Testis (tissue), 2 donors: ENCODE results near the gene ZSCAN5B.

Source experiments
- POLR2A ChIP-seq: fragments of 450-650 bp; IDR thresholded peaks from one replicate; pipeline ENCODE4 v1.6.1; 2017; ENCODE audit warnings: antibody characterized with exemption, mild to moderate bottlenecking, moderate library complexity
- TF ChIP-seq, protein P1 (sequence below), 3 experiments: fragments of 450-650 bp in 2 of 3; fragments of 200-600 bp in 1 of 3; sonication (generic) in 1 of 3; IDR thresholded peaks; one replicate each; pipeline ENCODE4 v1.5.1; 2016 to 2019; ENCODE audit warnings: antibody characterized with exemption in 3 of 3, mild to moderate bottlenecking in 2 of 3, moderate library complexity in 1 of 3

- TF ChIP-seq, protein P1, sequence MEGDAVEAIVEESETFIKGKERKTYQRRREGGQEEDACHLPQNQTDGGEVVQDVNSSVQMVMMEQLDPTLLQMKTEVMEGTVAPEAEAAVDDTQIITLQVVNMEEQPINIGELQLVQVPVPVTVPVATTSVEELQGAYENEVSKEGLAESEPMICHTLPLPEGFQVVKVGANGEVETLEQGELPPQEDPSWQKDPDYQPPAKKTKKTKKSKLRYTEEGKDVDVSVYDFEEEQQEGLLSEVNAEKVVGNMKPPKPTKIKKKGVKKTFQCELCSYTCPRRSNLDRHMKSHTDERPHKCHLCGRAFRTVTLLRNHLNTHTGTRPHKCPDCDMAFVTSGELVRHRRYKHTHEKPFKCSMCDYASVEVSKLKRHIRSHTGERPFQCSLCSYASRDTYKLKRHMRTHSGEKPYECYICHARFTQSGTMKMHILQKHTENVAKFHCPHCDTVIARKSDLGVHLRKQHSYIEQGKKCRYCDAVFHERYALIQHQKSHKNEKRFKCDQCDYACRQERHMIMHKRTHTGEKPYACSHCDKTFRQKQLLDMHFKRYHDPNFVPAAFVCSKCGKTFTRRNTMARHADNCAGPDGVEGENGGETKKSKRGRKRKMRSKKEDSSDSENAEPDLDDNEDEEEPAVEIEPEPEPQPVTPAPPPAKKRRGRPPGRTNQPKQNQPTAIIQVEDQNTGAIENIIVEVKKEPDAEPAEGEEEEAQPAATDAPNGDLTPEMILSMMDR (IDR thresholded peaks at IDR 0.05), result no peak
- no peak for TF ChIP-seq POLR2A
Measured at GRCh38 chr19:56222901-56223300, 25.3 kb upstream of the ZSCAN5B start.
